ENCODE results near the gene OR4K5.
"Not testable (repeated sequence)": the region's sequence is repeated elsewhere in the genome, so short reads cannot be mapped to it uniquely, and the experiment has no call there.

The OR4K5 gene

DNA sequence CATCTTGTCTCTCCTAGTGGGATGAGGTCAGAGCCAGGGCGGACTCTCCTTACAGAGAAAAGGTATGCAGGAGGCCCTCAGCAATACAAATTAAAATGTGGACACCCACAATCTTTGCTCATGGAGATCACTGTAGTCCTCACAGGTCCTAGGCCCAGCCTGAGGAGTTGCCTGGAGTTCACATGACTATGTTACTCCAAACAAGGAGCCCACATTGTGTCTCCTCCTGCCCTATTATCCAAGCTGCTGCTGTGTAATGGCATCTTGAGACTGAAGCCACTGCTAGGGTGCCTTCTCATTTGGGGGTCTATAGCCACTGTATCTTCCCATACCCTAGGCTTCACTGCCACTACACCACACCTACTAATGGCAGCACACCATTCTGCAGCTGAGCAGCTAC lies 21.3 kb downstream of the OR4K5 start:
- Histone ChIP-seq H3K4me3 (replicated peaks; ENCODE audit: insufficient read depth, low read length) (no peak overlapping the region), H3K27me3 (ENCODE audit: insufficient read depth, poor library complexity, severe bottlenecking) (no peaks in the 10 kb centered on the region), H3K27ac (replicated peaks) (no peak overlapping the region)
- TF ChIP-seq, protein P1, sequence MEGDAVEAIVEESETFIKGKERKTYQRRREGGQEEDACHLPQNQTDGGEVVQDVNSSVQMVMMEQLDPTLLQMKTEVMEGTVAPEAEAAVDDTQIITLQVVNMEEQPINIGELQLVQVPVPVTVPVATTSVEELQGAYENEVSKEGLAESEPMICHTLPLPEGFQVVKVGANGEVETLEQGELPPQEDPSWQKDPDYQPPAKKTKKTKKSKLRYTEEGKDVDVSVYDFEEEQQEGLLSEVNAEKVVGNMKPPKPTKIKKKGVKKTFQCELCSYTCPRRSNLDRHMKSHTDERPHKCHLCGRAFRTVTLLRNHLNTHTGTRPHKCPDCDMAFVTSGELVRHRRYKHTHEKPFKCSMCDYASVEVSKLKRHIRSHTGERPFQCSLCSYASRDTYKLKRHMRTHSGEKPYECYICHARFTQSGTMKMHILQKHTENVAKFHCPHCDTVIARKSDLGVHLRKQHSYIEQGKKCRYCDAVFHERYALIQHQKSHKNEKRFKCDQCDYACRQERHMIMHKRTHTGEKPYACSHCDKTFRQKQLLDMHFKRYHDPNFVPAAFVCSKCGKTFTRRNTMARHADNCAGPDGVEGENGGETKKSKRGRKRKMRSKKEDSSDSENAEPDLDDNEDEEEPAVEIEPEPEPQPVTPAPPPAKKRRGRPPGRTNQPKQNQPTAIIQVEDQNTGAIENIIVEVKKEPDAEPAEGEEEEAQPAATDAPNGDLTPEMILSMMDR (IDR thresholded peaks at IDR 0.05; ENCODE audit: insufficient read depth, low read length): no peak
- TF ChIP-seq GABPA (IDR thresholded peaks at IDR 0.05; ENCODE audit: low read depth) (no peak), REST (IDR thresholded peaks at IDR 0.05; ENCODE audit: insufficient replicate concordance, low read depth) (no peak), SPI1 (IDR thresholded peaks at IDR 0.05; ENCODE audit: borderline replicate concordance, low read depth) (no peak), POLR2AphosphoS5 (IDR thresholded peaks at IDR 0.05; ENCODE audit: low read depth) (no peak)
- no peak for DNase-seq (ENCODE audit: low read depth in 1 of 2, low spot score in 1 of 2)

DNA sequence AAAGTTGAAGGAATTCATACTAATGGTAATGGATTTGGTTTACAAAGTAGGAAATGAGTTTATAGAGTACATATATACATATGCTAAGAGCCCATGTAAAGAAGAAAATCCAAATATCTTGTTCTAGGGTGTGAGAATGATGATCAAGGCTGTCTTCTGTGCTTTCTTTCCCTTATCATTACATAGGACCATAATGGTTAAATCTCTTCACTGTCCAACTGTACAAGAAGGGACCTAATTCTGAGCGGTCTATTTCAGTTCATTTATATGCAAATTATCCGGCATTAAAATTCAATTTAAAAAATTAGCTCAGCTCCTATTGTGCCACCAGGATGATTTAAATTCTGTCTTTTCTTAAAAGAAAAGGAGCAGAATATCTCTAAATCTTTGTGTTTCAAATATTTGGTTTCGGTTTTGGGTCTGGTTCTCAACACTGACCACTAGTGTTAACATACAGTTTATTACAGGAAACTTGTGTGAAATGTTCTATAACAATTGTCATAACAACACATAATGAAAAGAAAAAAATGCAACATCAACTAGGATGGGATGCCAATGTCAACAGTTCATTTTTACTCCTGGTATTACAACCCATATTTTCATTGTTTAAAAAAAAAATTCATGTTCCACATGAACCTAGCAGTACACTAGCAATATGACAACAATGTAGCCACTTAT lies 27.1 kb downstream of the OR4K5 start:
- Histone ChIP-seq H3K4me3 (replicated peaks; ENCODE audit: insufficient read depth, low read length) (no peak overlapping the region), H3K27ac (replicated peaks) (no peak overlapping the region), H3K27me3 (ENCODE audit: insufficient read depth, poor library complexity, severe bottlenecking) (no peaks in the 10 kb centered on the region)
- no peak for DNase-seq (ENCODE audit: low read depth in 1 of 2, low spot score in 1 of 2)
- TF ChIP-seq REST (IDR thresholded peaks at IDR 0.05; ENCODE audit: insufficient replicate concordance, low read depth): no peak

GRCh38 chr14:19949218-19949617 lies 28.8 kb downstream of the OR4K5 start:
- H3K27ac ChIP-seq (replicated peaks): no peak overlapping the region
- no peaks in the 10 kb centered on the region for H3K27me3 ChIP-seq (ENCODE audit: insufficient read depth, poor library complexity, severe bottlenecking)
- no peak for TF ChIP-seq REST (IDR thresholded peaks at IDR 0.05; ENCODE audit: insufficient replicate concordance, low read depth)
- TF ChIP-seq GABPA (IDR thresholded peaks at IDR 0.05; ENCODE audit: low read depth): no peak
- TF ChIP-seq, protein P1 (IDR thresholded peaks at IDR 0.05; ENCODE audit: insufficient read depth, low read length): no peak
- TF ChIP-seq POLR2AphosphoS5 (IDR thresholded peaks at IDR 0.05; ENCODE audit: low read depth): no peak
- H3K4me3 ChIP-seq (replicated peaks; ENCODE audit: insufficient read depth, low read length): no peak overlapping the region
- no peak for DNase-seq (ENCODE audit: low read depth in 1 of 2, low spot score in 1 of 2)

GRCh38 chr14:19969735-19970134 lies 49.3 kb downstream of the OR4K5 start:
- not testable (repeated sequence) for DNase-seq (ENCODE audit: low read depth in 1 of 2, low spot score in 1 of 2); H3K27me3 ChIP-seq (ENCODE audit: insufficient read depth, poor library complexity, severe bottlenecking); H3K27ac ChIP-seq (replicated peaks); H3K4me3 ChIP-seq (replicated peaks; ENCODE audit: insufficient read depth, low read length)

Data from HL-60 (cell line).